Nephron progenitor cell (in vitro differentiated cells): ENCODE measurements around the gene TAF1.
"Not testable (repeated sequence)": the region's sequence is repeated elsewhere in the genome, so short reads cannot be mapped to it uniquely, and the experiment has no call there.

ENCODE experiments used
- DNase-seq: peaks from one replicate; pipeline ENCODE4 v3.0.0; 2021
- H3K27ac Mint-ChIP-seq: 2 replicates; pipeline ENCODE4 v1.8.0; 2021; ENCODE audit warnings: mild to moderate bottlenecking, moderate library complexity, mixed read lengths
- H3K27me3 Mint-ChIP-seq: 2 replicates; pipeline ENCODE4 v1.8.0; 2021; ENCODE audit warnings: mild to moderate bottlenecking, low read depth, mixed read lengths; ENCODE audit not compliant: poor library complexity
- H3K36me3 Mint-ChIP-seq: 2 replicates; pipeline ENCODE4 v1.8.0; 2021; ENCODE audit warnings: low read depth, mixed read lengths
- H3K4me1 Mint-ChIP-seq: 2 replicates; pipeline ENCODE4 v1.8.0; 2021; ENCODE audit warnings: mixed read lengths
- H3K4me3 Mint-ChIP-seq: 2 replicates; pipeline ENCODE4 v1.8.0; 2021; ENCODE audit warnings: mild to moderate bottlenecking, moderate library complexity, mixed read lengths
- H3K9me3 Mint-ChIP-seq: 2 replicates; pipeline ENCODE4 v1.8.0; 2021; ENCODE audit warnings: mild to moderate bottlenecking, moderate library complexity, mixed read lengths
- TF ChIP-seq, protein P1 (sequence below): fragments of 200-600 bp; sonication (generic); IDR thresholded peaks from 2 replicates; pipeline ENCODE4 v1.5.0; 2021; ENCODE audit warnings: antibody characterized with exemption

The TAF1 gene

DNA sequence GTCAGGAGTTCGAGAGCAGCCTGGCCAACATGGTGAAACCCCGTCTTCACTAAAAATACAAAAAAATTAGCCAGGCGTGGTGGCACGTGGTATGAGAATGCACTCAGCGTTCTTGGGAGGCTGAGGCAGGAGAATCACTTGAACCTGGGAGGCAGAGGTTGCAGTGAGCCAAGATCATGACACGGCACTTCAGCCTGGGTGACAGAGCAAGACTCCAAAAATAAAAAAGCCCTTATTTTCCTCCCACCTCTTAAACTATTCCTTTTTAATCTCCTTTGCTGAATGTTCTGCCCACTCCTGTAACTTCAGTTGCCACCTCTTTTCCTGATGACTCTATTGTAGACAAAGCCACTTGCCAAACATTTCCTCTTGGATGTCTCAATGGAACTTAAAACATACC is 72.6 kb downstream of the TAF1 start:
- no peak for DNase-seq
- TF ChIP-seq, protein P1, sequence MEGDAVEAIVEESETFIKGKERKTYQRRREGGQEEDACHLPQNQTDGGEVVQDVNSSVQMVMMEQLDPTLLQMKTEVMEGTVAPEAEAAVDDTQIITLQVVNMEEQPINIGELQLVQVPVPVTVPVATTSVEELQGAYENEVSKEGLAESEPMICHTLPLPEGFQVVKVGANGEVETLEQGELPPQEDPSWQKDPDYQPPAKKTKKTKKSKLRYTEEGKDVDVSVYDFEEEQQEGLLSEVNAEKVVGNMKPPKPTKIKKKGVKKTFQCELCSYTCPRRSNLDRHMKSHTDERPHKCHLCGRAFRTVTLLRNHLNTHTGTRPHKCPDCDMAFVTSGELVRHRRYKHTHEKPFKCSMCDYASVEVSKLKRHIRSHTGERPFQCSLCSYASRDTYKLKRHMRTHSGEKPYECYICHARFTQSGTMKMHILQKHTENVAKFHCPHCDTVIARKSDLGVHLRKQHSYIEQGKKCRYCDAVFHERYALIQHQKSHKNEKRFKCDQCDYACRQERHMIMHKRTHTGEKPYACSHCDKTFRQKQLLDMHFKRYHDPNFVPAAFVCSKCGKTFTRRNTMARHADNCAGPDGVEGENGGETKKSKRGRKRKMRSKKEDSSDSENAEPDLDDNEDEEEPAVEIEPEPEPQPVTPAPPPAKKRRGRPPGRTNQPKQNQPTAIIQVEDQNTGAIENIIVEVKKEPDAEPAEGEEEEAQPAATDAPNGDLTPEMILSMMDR: no peak
- Mint-ChIP-seq H3K4me3 (no peak overlapping the region), H3K9me3 (peaks cover 51% of the 10 kb centered on the region), H3K4me1 (no peaks in the 10 kb centered on the region), H3K27me3 (no peaks in the 10 kb centered on the region), H3K27ac (peak overlapping the region; percentile 44), H3K36me3 (peaks cover 64% of the 10 kb centered on the region)

DNA sequence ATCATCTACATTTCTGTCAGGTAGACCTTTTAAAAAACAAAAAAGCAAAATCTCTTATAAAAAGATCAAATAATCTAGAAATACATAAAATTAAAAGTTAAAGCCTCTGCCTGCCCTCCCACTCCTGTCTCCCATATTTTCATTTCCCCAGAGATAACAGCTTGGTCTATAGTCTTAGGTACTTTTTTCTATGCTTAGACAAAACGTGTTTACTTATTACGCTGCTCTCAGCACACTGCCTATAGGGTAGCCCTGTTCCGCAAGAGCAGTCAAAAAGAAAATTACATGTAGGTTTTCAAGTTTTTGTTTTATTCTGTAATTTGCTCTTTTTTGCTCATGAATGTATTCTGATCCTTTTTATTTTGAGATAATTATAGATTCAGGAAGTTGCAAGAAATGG is 73.3 kb downstream of the TAF1 start:
- Mint-ChIP-seq H3K36me3 (peaks cover 65% of the 10 kb centered on the region), H3K4me3 (no peak overlapping the region), H3K27ac (no peak overlapping the region), H3K4me1 (no peaks in the 10 kb centered on the region), H3K27me3 (no peaks in the 10 kb centered on the region), H3K9me3 (peaks cover 55% of the 10 kb centered on the region)
- TF ChIP-seq, protein P1: no peak
- no peak for DNase-seq

- no peaks in the 10 kb centered on the region for H3K4me1 Mint-ChIP-seq
- no peak overlapping the region for H3K27ac Mint-ChIP-seq
- no peak for DNase-seq
- no peaks in the 10 kb centered on the region for H3K27me3 Mint-ChIP-seq
- H3K9me3 Mint-ChIP-seq: peaks cover 55% of the 10 kb centered on the region
- no peak overlapping the region for H3K4me3 Mint-ChIP-seq
- TF ChIP-seq, protein P1: no peak
- H3K36me3 Mint-ChIP-seq: peaks cover 67% of the 10 kb centered on the region
These were observed 73.7 kb downstream of the TAF1 start for GRCh38 chrX:71439896-71440295.

- TF ChIP-seq, protein P1: no peak
- Mint-ChIP-seq H3K9me3 (peaks cover 54% of the 10 kb centered on the region), H3K27me3 (no peaks in the 10 kb centered on the region), H3K4me1 (no peaks in the 10 kb centered on the region), H3K4me3 (no peak overlapping the region), H3K27ac (no peak overlapping the region), H3K36me3 (peaks cover 66% of the 10 kb centered on the region)
- no peak for DNase-seq
These were observed 74.2 kb downstream of the TAF1 start for GRCh38 chrX:71440401-71440800.

DNA sequence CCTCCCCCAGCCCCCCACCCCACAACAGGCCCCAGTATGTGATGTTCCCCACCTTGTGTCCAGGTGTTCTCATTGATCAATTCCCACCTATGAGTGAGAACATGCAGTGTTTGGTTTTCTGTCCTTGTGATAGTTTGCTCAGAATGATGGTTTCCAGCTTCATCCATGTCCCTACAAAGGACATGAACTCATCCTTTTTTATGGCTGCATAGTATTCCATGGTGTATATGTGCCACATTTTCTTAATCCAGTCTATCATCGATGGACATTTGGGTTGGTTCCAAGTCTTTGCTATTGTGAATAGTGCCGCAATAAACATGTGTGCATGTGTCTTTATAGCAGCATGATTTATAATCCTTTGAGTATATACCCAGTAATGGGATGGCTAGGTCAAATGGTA is 75.7 kb downstream of the TAF1 start:
- H3K4me1 Mint-ChIP-seq, DNase-seq, H3K27ac Mint-ChIP-seq, H3K4me3 Mint-ChIP-seq, H3K27me3 Mint-ChIP-seq: not testable (repeated sequence)
- Mint-ChIP-seq H3K9me3 (peaks cover 54% of the 10 kb centered on the region), H3K36me3 (peaks cover 67% of the 10 kb centered on the region)

- no peak overlapping the region for H3K4me3 Mint-ChIP-seq
- H3K9me3 Mint-ChIP-seq: peaks cover 45% of the 10 kb centered on the region
- no peaks in the 10 kb centered on the region for H3K27me3 Mint-ChIP-seq
- TF ChIP-seq, protein P1: no peak
- DNase-seq: no peak
- H3K27ac Mint-ChIP-seq: no peak overlapping the region
- H3K4me1 Mint-ChIP-seq: peaks cover 6% of the 10 kb centered on the region
- H3K36me3 Mint-ChIP-seq: peaks cover 47% of the 10 kb centered on the region
These were observed 84.4 kb downstream of the TAF1 start for GRCh38 chrX:71450433-71451106.

- H3K4me1 Mint-ChIP-seq, H3K4me3 Mint-ChIP-seq, H3K27me3 Mint-ChIP-seq, H3K27ac Mint-ChIP-seq, DNase-seq: not testable (repeated sequence)
- Mint-ChIP-seq H3K9me3 (peaks cover 48% of the 10 kb centered on the region), H3K36me3 (peaks cover 50% of the 10 kb centered on the region)
These were observed 85.4 kb downstream of the TAF1 start for GRCh38 chrX:71451518-71451917.
